Psoas muscle (tissue), 8 donors: ENCODE results near the gene RCBTB1. TPM values are rescaled to one million over a fixed set of nuclear protein-coding genes. Genes with fewer than 3 reads are reported as not detected.

Experiments used
- ATAC-seq, 4 donors: fragments of 200-7000 bp; cut with Tn5 transposase; one replicate each; pipeline ENCODE4 v1.9.1; 2020; ENCODE audit warnings: moderate library complexity in 3 of 4, mild to moderate bottlenecking in 2 of 4
- DNase-seq, 2 donors: peaks; one replicate each; pipeline ENCODE4 v3.0.0-alpha.2; 2020
- H3K27ac ChIP-seq: fragments of 200-600 bp; one replicate; pipeline ENCODE4 v1.8.0; 2022
- H3K27me3 ChIP-seq, 3 donors: fragments of 200-600 bp in 1 of 3; one replicate each; pipeline versions ENCODE4 v1.6.1 to v1.8.0; 2013 to 2022; ENCODE audit warnings: low read length in 2 of 3, mild to moderate bottlenecking in 2 of 3, moderate library complexity in 1 of 3; ENCODE audit not compliant: insufficient read depth in 3 of 3
- H3K36me3 ChIP-seq, 2 donors: fragments of 200-600 bp in 1 of 2; one replicate each; pipeline versions ENCODE4 v1.6.1 to v1.8.0; 2013 to 2022; ENCODE audit warnings: low read depth in 1 of 2, mild to moderate bottlenecking in 1 of 2, moderate library complexity in 1 of 2; ENCODE audit not compliant: insufficient read depth in 1 of 2
- H3K4me1 ChIP-seq: fragments of 200-600 bp; one replicate; pipeline ENCODE4 v1.8.0; 2022
- H3K4me3 ChIP-seq: fragments of 200-600 bp; one replicate; pipeline ENCODE4 v1.8.0; 2022; ENCODE audit warnings: mild to moderate bottlenecking
- H3K9me3 ChIP-seq: fragments of 200-600 bp; one replicate; pipeline ENCODE4 v1.8.0; 2022
- WGBS, 3 donors: extraction: QIAGEN DNeasy Blood & Tissue Kit; methylation state at CpG; one replicate each; pipeline versions ENCODE4 v1.1.6 to v1.1.7; 2013; 5-methylcytosine and 5-hydroxymethylcytosine counted together
- intact Hi-C, 2 donors: fragments of 100-400 bp; cut with DNase I; formaldehyde crosslinking; loops; one replicate each; pipeline versions ENCODE4 v1.11.0 to v1.14.2; 2022
- polyA plus RNA-seq, 3 donors: library from polyadenylated mRNA; stranded (reverse); fragments of 200-250 nt; gene quantifications; one replicate each; pipeline ENCODE4 v1.2.3, GENCODE V29; 2013
- total RNA-seq, 4 donors: library from RNA; stranded (reverse); fragmentation: NEBNext Ultra II Directional in 2 of 4; extraction: Animal tissue kit (Norgen Biotek cat#: 25700) in 2 of 4; gene quantifications; one replicate each; pipeline versions ENCODE4 v1.2.1 to v1.2.4, GENCODE V29; 2021 to 2023
- TF ChIP-seq, protein P1 (sequence below): fragments of 200-600 bp; IDR thresholded peaks from one replicate; pipeline ENCODE4 v1.8.0; 2022; ENCODE audit warnings: antibody characterized with exemption
- donor health status: healthy with polysubstance abuse.
- donor health status: DM: no; HTN: no; CAD: no; lungs with moderate emphysema.
- donor health status: Bipolar disorder and iron deficiency.
- donor health status: healthy.
- donor health status: DM: yes; HTN: yes; CAD: no.
- donor health status: DM: no; HTN: no; CAD: no.
- donor health status: DM: no; HTN: no; CAD: no.
- donor health status: DM: yes; HTN: yes; CAD: no.

The RCBTB1 gene
- total and polyA plus RNA-seq, 7 donors, result 2.2 to 12.6 (median 6.6) TPM

- intact Hi-C loops, result no loop called here
- Histone ChIP-seq H3K4me3 (no peak overlapping the region), H3K27me3 (no peaks in the 10 kb centered on the region), H3K36me3 (peaks cover 0 to 51% of the 10 kb centered on the region in 2 donors), H3K4me1 (no peaks in the 10 kb centered on the region), H3K27ac (no peak overlapping the region), H3K9me3 (no peaks in the 10 kb centered on the region)
- DNase-seq, result no peak
- TF ChIP-seq, protein P1, sequence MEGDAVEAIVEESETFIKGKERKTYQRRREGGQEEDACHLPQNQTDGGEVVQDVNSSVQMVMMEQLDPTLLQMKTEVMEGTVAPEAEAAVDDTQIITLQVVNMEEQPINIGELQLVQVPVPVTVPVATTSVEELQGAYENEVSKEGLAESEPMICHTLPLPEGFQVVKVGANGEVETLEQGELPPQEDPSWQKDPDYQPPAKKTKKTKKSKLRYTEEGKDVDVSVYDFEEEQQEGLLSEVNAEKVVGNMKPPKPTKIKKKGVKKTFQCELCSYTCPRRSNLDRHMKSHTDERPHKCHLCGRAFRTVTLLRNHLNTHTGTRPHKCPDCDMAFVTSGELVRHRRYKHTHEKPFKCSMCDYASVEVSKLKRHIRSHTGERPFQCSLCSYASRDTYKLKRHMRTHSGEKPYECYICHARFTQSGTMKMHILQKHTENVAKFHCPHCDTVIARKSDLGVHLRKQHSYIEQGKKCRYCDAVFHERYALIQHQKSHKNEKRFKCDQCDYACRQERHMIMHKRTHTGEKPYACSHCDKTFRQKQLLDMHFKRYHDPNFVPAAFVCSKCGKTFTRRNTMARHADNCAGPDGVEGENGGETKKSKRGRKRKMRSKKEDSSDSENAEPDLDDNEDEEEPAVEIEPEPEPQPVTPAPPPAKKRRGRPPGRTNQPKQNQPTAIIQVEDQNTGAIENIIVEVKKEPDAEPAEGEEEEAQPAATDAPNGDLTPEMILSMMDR, result no peak
- no peak for ATAC-seq
- 80 to 94% (median 88%) methylated on average over 4 to 5 of the region's 5 CpGs for WGBS, 3 donors
Observed at GRCh38 chr13:49563516-49563915, 21.8 kb downstream of the RCBTB1 start.

GRCh38 chr13:49561062-49561410 lies 24.3 kb downstream of the RCBTB1 start:
- Histone ChIP-seq H3K4me3 (no peak overlapping the region), H3K4me1 (no peaks in the 10 kb centered on the region), H3K36me3 (peaks cover 0 to 64% of the 10 kb centered on the region in 2 donors), H3K9me3 (no peaks in the 10 kb centered on the region), H3K27me3 (no peaks in the 10 kb centered on the region), H3K27ac (no peak overlapping the region)
- 52 to 74% (median 72%) methylated on average over 3 of the region's 3 CpGs for WGBS, 3 donors
- TF ChIP-seq, protein P1, result no peak
- no peak for ATAC-seq
- intact Hi-C loops, result no loop called here
- no peak for DNase-seq

- Histone ChIP-seq H3K9me3 (no peaks in the 10 kb centered on the region), H3K4me3 (no peak overlapping the region), H3K36me3 (peaks cover 0 to 70% of the 10 kb centered on the region in 2 donors), H3K27me3 (no peaks in the 10 kb centered on the region), H3K4me1 (no peaks in the 10 kb centered on the region), H3K27ac (no peak overlapping the region)
- no peak for DNase-seq
- TF ChIP-seq, protein P1, result no peak
- ATAC-seq, result no peak
- intact Hi-C loops, result no loop called here
- whole genome bisulfite sequencing, 3 donors, result 74 to 76% (median 75%) methylated on average over 10 of the region's 10 CpGs
Observed at GRCh38 chr13:49560270-49561061, 24.9 kb downstream of the RCBTB1 start.

- ATAC-seq (no peak), DNase-seq (no peak)
- Histone ChIP-seq H3K4me3 (no peak overlapping the region), H3K4me1 (no peaks in the 10 kb centered on the region), H3K36me3 (peaks cover 0 to 84% of the 10 kb centered on the region in 2 donors), H3K9me3 (no peaks in the 10 kb centered on the region), H3K27me3 (no peaks in the 10 kb centered on the region), H3K27ac (no peak overlapping the region)
- TF ChIP-seq, protein P1, result no peak
- WGBS, 3 donors, result 95 to 99% (median 98%) methylated on average over 3 of the region's 3 CpGs
- intact Hi-C loops, result no loop called here
Observed at GRCh38 chr13:49559006-49559405, 26.4 kb downstream of the RCBTB1 start.

DNA sequence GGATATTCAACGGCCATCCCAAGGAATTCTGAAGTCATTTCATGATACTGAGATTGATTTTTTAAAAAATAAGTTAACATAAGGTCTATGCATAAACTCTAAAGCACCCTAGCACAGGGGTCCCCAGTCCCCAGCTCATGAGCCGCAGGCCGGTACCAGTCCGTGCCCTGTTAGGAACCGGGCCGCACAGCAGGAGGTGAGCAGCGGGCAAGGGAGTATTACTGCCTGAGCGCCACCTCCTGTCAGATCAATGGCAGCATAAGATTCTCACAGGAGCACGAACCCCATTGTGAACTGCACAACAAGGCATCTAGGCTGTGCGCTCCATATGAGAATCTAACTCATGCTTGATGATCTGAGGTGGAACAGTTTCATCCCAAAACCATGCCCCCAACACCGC lies 31.0 kb downstream of the RCBTB1 start:
- Histone ChIP-seq H3K27ac (no peak overlapping the region), H3K36me3 (peaks cover 2 to 88% of the 10 kb centered on the region in 2 donors), H3K27me3 (no peaks in the 10 kb centered on the region), H3K4me3 (no peak overlapping the region), H3K9me3 (no peaks in the 10 kb centered on the region), H3K4me1 (no peaks in the 10 kb centered on the region)
- ATAC-seq (no peak), DNase-seq (no peak)
- intact Hi-C loops, result no loop called here
- TF ChIP-seq, protein P1, result no peak
- 77 to 88% (median 86%) methylated on average over 11 of the region's 11 CpGs for WGBS, 3 donors
